GM19372 (cell line): ENCODE data around the gene IMMP2L.

Experiments
- ATAC-seq: cut with Tn5 transposase; IDR thresholded peaks from one replicate; pipeline ENCODE4 v1.9.1; 2021; ENCODE audit warnings: mild to moderate bottlenecking, low read depth, moderate library complexity; ENCODE audit not compliant: unreplicated experiment

Gene IMMP2L

DNA sequence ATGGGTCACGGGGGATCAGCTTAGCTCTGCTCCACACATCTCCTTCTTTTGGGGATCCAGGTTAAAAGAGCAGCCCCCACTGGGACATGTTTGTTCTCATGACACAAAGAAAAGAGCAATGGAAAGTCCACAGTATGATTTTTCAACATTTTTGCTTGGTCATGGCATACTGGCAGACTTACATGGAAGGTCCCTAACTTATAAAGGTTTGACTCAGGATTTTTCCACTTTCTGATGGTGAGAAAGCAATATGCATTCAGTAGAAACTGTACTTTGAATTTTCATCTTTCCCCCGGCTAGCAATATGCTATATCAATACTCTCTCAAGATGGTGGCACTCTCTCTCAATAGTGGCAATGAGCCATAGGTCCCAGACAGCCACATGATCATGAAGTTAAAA lies 699.0 kb downstream of the IMMP2L start:
- ATAC-seq: no peak

DNA sequence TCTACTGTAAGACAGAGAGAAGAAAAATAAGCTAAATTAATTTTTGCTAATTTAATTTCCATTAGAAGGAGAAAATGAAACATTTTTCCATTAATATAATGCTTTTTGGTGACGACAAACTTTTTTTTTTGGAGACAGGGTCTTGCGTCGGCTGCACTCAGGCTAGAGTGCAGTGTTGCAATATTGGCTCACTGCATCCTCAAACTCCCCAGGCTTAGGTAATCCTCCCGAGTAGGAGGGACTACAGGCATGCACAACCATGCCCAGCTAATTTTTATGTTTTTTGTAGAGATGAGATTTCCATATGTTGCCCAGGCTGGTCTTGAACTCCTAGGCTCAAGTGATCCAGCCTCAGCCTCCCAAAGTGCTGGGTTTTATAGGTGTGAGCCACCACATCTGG lies 701.1 kb downstream of the IMMP2L start:
- no peak for ATAC-seq

DNA sequence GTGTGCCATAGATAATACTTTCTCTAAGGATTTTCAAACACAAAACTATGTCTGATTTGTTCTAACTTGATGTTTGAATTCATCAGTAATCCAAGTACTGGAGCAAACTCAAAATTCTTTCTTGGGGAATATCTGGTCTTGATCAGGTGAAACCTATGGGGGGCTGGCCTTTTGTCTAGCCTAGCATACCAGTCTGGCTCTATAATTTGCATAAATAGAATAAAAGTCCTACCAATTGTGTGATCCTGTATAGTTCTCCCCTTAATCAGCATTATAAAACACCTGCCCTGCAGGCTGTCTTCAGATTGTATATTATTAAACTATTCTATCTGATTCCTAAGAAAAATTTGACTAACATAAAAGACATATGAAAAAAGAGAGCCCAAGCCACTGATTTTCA lies 705.2 kb downstream of the IMMP2L start:
- no peak for ATAC-seq

DNA sequence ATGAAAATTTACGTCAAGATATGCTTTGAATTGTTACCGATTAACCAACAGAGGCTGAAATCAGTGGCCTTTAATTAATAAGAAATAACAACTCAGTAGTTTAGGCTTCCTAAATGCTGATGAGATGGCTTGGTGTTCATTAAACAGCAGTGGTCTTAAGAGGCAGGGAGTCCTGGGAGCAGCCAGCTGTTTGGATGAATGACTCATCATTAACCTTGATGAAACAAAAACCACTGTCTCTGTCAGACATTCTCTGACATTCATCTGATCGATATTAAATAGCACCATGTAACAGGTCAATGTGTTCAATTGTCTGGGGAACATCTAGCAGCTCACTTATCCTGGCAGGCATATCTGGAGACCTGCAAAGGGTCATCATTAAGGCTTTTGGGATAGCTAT lies 705.6 kb downstream of the IMMP2L start:
- ATAC-seq: no peak

DNA sequence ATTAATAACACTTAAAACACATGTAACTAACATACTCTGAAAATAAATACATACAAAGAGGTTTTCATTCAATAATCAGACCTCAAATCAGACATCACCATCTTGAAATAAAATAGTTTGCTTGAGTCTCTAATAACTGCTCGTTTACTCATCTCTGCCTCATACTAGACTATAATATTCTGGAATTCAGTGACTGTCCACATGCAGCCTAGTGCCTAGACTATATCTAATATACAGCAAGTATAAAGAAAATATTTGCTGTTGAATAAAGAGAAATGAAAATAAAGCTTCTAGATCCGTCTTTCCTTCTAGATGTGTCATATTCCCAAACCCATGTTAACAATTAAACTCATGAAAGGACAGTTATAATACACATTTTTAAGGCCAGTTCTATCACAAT lies 707.6 kb downstream of the IMMP2L start:
- no peak for ATAC-seq

DNA sequence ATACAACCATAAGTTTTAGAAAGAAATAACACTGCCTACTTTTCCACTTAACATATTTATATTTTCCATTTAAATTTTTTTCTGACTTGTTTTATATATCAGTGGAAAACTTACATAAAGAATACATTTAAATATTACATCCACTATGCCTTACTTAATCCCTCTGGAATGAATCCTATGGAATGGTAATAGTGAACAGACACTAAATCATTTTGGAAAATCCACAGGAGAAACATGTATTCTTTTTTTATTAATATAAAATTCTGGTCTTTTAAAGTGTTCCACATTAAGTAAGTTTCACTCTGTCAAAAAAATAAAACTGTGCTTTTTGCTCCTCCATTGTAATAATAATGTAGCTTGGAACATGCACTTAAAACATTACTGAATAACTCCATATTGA lies 708.1 kb downstream of the IMMP2L start:
- no peak for ATAC-seq

DNA sequence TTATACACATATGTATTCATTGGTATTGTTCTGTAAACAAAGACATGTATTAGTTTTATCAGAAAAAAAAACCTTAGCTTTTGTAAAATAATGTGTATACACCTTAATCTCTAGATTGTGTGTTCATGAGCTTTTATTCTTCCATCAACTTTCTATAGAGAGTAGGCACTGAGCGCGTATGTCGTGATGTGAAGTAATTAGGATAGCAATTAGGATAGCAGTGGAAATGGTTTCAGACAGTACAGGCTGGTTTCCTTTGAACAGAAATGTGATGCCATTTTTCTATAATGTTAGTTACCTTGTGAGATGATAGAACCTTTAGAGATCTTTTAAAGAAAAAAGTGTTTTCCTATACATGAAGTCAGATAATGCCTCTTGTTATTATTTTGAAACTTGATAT lies 709.0 kb downstream of the IMMP2L start:
- ATAC-seq: no peak

DNA sequence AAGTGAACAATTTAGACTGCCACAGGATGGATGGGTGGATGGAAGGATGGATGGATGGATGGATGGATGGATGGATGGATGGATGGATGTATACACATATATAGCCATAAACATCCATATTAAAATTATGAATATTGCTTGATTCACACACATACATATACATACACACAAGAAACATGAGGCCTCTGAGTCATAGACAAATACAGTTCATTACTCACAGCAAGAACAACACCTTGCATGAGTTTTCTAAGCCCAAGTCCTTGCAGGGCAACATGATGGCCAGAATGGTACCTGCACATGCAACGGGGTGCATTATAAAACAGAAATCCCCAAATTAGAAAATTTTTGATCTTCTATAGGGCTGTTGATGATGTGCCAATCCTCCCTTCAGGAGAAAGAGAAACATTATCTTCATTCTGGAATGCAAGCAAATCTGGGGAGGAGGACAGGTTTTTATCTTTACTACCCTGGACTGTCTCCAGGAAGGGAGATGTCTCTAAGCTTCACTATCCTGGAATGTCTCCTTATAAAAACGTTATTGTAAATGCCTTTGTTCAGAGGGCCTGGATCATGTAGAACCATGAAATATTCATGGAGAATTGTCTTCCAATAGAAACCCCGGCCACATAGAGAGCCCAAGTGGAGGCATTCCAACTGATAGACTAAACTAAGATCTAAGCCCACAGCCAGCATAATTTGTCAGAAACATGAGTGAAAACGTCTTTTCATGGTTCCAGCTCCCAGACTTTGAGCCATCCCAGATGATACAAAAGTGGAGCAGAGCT lies 709.9 kb downstream of the IMMP2L start:
- no peak for ATAC-seq

DNA sequence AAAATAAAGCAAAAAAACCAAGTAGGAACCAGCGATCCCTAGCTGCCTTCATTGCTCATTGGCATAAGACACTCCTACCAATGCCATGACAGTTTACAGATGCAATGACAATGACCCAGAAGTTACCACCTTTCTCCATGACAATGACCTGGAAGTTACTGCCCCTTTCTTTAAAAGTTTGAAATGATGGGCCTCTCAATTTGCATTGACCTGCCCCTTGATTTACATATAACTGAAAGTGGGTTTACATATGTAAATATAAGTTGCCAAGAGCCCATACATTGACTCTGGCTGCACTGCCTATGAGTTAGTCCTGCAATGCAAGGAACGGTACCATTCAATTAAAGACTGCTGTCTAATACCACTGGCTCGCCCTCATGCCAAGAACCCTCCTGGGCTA lies 712.1 kb downstream of the IMMP2L start:
- ATAC-seq: no peak

DNA sequence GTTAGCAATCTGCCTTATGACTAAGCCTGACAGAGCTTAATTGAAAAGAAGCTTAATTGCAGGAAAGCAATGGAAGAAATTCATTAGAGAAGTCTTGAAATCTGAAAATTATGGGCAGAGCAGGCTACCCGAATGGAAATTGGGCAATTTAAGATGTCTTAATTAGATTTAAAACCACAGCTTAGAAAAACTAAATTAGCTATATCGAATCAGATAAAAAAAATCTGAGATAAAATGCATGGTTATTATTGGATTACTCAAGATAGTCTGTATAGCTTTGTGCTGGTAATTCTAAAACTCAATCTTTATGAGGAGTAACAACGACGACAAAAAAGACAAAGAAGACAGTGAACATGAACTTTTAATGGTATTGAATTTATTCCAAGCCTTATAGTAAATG lies 719.5 kb downstream of the IMMP2L start:
- no peak for ATAC-seq

DNA sequence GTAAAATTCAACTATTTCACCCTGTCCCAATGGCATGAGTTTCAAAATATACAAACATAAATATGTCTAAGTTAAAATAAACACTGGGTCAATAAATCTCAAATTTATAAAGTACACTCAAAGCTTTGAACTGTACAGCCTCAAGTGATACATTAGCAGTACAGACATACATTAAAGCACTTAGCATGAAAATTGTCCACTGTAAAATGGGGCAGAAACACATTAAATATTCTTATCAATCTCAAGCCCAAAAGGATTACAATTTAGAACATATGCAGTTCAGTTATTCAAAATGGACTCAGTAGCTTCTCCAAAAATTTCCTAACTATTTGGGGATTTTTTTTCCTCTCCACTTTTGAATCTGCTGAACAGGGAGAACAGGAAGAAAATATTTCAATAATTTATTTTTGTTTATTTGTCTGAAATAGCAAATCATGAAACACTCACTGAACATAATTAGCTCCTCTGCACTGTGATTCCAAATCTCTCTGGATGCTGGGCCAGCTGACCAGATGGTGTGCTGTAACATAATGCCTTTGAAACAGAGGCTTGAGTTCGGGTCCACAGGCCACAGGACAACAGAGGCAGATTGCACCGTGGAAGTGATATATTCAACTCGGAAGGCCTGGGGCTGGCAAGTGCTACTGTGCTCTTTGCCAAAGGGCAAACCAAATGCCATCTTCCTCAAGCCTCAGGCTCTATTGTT lies 720.3 kb downstream of the IMMP2L start:
- ATAC-seq: no peak

DNA sequence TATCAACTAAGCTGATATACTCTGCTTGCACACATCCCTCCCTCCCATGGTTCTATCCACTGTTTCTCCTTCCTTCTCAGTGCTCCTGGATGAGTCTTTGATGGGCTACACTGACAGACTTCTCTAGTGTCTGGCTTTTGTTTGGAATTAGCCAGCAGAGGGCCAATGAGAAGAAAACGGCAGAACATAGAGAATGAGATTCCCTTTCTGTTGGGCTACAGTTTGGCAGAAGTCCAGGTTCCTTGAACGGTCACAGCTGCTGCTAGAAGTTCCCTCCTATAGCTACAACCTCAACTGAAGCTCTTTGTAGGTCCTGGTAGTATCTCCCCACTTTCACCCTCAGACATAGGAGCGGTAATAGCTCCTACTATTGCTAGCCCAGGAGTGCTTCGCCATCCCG lies 722.4 kb downstream of the IMMP2L start:
- ATAC-seq: no peak

DNA sequence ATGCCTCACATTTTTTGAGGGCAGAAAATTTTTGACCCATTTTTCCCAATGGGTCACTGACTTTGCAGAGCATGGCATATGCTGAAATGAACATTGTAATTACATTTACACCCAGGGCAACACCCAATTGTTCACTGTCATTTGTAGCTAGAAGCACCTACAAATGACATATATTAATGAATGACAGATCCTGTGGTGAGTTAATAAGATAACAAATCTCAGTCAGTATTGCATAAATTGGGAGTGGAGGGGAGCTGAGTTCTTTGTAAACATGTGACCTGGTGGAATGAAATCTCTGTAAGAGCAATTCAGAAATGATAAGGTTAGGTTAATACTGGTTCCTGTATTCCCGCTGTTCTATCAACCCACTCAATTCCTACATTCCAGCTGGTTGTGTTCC lies 726.4 kb downstream of the IMMP2L start:
- ATAC-seq: no peak

DNA sequence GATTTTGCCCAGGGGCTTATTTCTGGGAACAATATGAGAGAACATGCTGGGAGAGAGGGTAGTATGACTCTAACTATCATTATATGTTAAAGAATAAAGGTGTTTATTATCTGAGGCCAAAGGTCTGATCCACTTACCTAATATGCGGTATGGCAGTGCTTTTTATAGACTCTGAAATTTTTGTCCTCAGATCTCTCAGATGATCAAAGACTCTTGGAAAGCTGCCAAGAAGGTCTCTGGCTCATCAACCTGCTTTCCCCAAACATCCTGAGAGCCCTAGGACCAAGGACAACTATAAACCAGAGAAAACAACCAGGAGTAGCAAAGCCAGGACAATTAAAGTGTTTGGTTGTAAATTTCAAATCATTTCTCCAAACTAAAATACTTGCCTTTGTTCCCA lies 727.1 kb downstream of the IMMP2L start:
- ATAC-seq: no peak

DNA sequence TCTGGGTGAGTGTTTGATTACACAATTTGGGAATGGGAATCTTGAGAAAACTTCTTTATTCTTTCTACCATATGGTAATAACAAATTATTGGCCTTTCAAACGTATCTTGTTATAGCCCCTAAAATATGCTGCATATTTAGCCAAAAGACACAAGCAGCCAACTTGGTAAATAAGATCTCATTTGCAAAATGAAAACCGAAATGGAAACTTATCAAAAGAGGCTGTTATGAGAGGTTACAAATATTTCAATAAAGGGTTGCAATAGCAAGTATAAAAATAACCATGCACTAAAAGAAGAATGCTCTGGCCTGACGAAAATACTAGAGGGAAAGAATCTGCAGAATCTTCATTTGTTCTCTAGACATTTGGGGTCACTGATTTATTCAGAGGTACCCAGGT lies 730.9 kb downstream of the IMMP2L start:
- no peak for ATAC-seq

DNA sequence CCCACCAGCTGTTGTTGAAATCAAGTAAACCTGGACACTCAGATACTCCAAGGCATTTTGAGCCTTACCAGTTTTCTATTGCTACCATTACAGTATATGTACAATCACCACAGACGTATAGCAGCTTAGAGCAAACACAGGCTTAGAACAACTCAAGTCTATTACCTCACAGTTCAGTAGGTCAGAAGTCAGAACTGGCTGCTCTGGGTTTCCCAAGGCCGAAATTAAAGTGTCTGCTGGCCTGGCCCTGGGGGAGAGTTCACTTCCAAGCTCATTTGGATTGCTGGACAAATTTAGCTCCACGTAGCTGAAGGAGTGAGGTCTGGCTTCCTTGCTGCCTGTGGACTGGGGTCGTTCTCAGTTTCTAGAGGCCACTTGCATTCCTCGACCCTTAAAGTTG lies 731.5 kb downstream of the IMMP2L start:
- no peak for ATAC-seq

DNA sequence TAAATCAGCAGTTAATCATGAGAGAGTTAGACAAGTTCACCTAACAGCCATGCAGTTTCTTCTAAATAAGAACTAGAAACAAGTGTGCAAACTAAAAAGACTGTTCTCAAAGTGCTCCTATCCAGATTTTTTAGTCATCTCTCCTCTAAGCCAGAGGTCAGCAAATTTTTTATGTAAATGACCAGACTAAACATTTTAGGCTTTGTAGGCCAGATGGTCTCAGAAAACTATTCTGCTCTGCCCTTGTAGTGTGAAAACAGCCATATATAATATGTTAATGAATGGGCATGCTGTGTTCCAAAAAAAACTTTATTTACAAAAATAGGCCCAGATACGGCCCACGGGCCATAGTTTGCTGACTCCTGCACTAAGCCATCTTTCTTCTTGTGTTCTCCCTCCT lies 734.4 kb downstream of the IMMP2L start:
- no peak for ATAC-seq

DNA sequence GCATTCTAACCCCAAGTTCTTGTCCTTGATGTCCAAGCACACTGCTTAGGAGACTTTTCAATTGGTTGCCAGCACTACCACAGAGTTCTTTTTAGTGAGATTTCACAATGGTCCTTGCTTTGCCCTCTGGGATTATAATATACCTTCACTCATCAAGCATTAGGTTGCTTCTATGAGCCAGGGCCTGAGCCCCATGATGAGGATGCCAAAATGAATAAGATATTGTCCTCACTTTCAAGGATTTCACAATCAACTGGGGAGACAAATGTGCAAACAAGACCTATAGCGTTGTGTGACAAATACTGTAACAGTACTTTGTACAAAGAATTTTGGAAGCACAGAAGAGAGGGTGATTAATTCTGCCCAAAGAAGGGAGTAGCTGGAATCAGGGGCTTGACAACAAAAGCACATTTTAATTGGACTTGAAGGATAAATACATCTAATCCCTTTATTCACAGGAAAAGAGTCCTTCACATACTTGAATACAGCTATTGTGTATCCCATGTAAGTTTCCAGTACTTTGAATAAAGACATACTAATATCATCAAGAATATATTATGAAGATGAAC lies 734.9 kb downstream of the IMMP2L start:
- no peak for ATAC-seq

DNA sequence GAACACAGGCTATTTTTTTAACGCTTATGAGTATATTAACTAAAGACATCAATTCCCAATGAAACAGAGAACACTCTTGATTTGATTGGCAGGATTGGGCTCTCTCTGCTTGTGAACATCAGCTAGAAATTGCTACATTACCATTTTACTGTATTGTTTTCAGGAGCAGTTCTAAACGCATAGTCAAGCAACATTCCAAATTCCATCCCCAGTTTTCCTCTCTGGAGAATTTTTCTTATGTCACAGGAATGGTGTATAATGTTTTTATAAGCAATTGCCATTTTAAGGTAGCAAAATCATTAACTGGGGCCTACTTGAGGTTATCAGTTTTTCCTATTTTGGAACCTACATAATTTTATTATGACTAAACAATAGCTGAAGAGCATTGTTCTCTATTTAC lies 748.3 kb downstream of the IMMP2L start:
- no peak for ATAC-seq

DNA sequence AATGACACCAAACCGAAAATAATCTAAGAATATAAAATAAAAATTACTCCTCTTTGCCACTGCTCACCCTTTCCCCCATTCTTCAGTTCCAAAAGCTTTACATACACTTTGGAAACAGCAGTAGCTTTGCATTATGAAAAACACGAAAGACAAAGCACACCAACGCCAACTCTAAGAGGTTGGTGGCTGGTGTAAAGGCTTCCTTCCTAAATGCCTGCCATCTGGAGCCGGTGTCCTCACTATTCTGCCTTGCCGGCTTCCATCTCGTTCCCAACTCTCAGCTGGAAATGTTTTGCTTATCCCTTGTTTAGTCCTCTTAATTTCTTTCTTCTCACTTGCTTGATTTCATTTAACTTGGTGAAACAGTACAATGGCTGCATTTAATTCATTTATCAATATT lies 752.5 kb downstream of the IMMP2L start:
- no peak for ATAC-seq

DNA sequence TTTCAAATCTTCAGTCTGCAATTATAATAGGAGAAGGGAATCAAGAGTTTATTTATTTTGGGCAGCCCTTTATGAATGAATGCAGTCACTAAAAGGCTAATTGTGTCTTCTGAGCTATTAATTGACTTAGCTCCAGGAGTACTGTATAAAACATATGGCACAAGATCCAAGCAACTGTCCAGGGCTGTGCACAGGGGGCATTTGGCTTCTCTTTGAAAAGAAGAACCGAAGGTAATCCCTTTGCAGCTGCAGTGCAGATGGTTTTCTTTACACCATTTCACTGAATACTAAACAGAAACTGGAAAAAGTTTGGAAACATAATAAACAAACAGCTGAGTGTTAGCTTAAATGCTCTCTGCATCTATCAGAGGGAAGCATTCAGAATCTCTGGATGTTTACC lies 753.9 kb downstream of the IMMP2L start:
- no peak for ATAC-seq

DNA sequence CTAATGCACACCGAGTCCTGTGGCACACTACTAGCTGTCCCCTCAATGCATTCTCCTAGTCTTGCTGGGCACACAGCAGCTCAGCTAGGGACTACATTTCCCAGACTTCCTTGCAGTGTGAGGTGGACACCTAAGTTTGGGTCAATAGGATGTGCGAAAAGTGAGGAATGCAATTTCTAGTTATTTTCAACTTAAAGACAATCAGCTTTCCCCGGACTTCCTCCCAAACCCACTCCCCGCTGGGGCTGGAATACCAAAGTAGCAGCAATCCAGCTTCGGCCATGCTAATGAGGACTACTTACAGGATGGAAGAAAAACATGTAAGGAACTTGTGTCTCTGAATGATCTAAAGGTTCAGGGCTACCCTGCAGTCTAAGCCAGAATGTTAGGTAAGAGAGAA lies 757.8 kb downstream of the IMMP2L start:
- no peak for ATAC-seq
